Measurements from ENCODE around the gene NLRP3. TPM values are rescaled to one million over a fixed set of nuclear protein-coding genes. Genes with fewer than 3 reads are reported as not detected.
"Not testable (repeated sequence)": the region's sequence is repeated elsewhere in the genome, so short reads cannot be mapped to it uniquely, and the experiment has no call there.

The NLRP3 gene
- total and polyA plus RNA-seq, 12 donors: 0.28 to 6.1 (median 0.78) TPM

GRCh38 chr1:247368490-247369145 is 47.4 kb upstream of the NLRP3 start:
- no peak for ATAC-seq
- 70 to 80% methylated on average over 7 of the region's 7 CpGs for WGBS, 2 donors
- no peak overlapping the region for H3K27ac ChIP-seq

GRCh38 chr1:247370786-247371732 is 44.9 kb upstream of the NLRP3 start:
- ATAC-seq: no peak
- Histone ChIP-seq H3K36me3 (no peaks in the 10 kb centered on the region), H3K4me1 (peaks cover 0 to 20% (median 3%) of the 10 kb centered on the region in 9 donors), H3K27ac (no peak overlapping the region), H3K9me3 (no peaks in the 10 kb centered on the region), H3K4me3 (no peak overlapping the region), H3K27me3 (peaks cover 0 to 20% (median 3%) of the 10 kb centered on the region in 7 donors)
- 70 to 76% methylated on average over 16 of the region's 16 CpGs for WGBS, 2 donors
- no peak for TF ChIP-seq CTCF (IDR thresholded peaks at IDR 0.05)
- DNase-seq: no peak
- intact Hi-C loops (cut with DNase I): loop anchor here in 5 of 10 donors (5.0 to 10.0 kb wide), 4 partner anchors 39 to 329 kb away; partner anchors contain the start of gene ZNF496 (in 2 of the 5)

More at GRCh38 chr1:247368490-247369145, 47.4 kb upstream of the NLRP3 start:
- intact Hi-C loops (cut with DNase I): no loop called here
- peaks cover 0 to 23% (median 3%) of the 10 kb centered on the region in 7 donors for H3K27me3 ChIP-seq
- no peak overlapping the region for H3K4me3 ChIP-seq
- no peak for TF ChIP-seq CTCF (IDR thresholded peaks at IDR 0.05)
- no peaks in the 10 kb centered on the region for H3K9me3 ChIP-seq
- DNase-seq: no peak
- peaks cover 0 to 15% (median 3%) of the 10 kb centered on the region in 9 donors for H3K4me1 ChIP-seq
- H3K36me3 ChIP-seq: no peaks in the 10 kb centered on the region

- DNase-seq: no peak
- H3K27me3 ChIP-seq: peaks cover 0 to 14% (median 3%) of the 10 kb centered on the region in 7 donors
- no peak overlapping the region for H3K27ac ChIP-seq
- intact Hi-C loops (cut with DNase I): loop anchor here in 5 of 10 donors (5.0 to 10.0 kb wide), 4 partner anchors 40 to 330 kb away; partner anchors contain the start of gene ZNF496 (in 2 of the 5)
- no peaks in the 10 kb centered on the region for H3K9me3 ChIP-seq
- peaks cover 0 to 20% (median 3%) of the 10 kb centered on the region in 9 donors for H3K4me1 ChIP-seq
- no peak overlapping the region for H3K4me3 ChIP-seq
- TF ChIP-seq CTCF (IDR thresholded peaks at IDR 0.05): no peak
- no peak for ATAC-seq
- no peaks in the 10 kb centered on the region for H3K36me3 ChIP-seq
- 91 to 93% methylated on average over 16 of the region's 16 CpGs for WGBS, 2 donors
These were observed 44.1 kb upstream of the NLRP3 start for GRCh38 chr1:247371801-247372259.

GRCh38 chr1:247373721-247374141 is 42.2 kb upstream of the NLRP3 start:
- peaks cover 0 to 14% (median 3%) of the 10 kb centered on the region in 7 donors for H3K27me3 ChIP-seq
- intact Hi-C loops (cut with DNase I): loop anchor here in 5 of 10 donors (5.0 to 10.0 kb wide), 4 partner anchors 41 to 331 kb away; partner anchors contain the start of gene ZNF496 (in 2 of the 5)

GRCh38 chr1:247374651-247375334 is 41.2 kb upstream of the NLRP3 start:
- not testable (repeated sequence) for DNase-seq, H3K36me3 ChIP-seq, H3K9me3 ChIP-seq, H3K27ac ChIP-seq, ATAC-seq, H3K4me3 ChIP-seq
- intact Hi-C loops (cut with DNase I): loop anchor here in 5 of 10 donors (5.0 to 10.0 kb wide), 4 partner anchors 42 to 332 kb away; partner anchors contain the start of gene ZNF496 (in 2 of the 5)
- peaks cover 0 to 13% (median 0%) of the 10 kb centered on the region in 9 donors for H3K4me1 ChIP-seq
- WGBS, 2 donors: 82 to 90% methylated on average over 8 of the region's 8 CpGs
- peaks cover 0 to 14% (median 0%) of the 10 kb centered on the region in 7 donors for H3K27me3 ChIP-seq

More at GRCh38 chr1:247373721-247374141, 42.2 kb upstream of the NLRP3 start:
- H3K4me1 ChIP-seq: peaks cover 0 to 13% (median 0%) of the 10 kb centered on the region in 9 donors
- H3K4me3 ChIP-seq: peak overlapping the region in 8 of 10 donors; percentile 27 to 53 (median 41)
- no peaks in the 10 kb centered on the region for H3K36me3 ChIP-seq
- no peaks in the 10 kb centered on the region for H3K9me3 ChIP-seq
- ATAC-seq (peak; percentile 48 to 87 (median 62)), DNase-seq (peak; percentile 54 to 60)
- TF ChIP-seq CTCF (IDR thresholded peaks at IDR 0.05): peak in 7 of 9 donors; percentile 37 to 67 (median 56)
- H3K27ac ChIP-seq: peak overlapping the region in 1 of 10 donors; percentile 38
- WGBS, 2 donors: 8 to 15% methylated on average over 26 of the region's 26 CpGs

Measured in heart right ventricle (tissue), 16 donors.